Gastroesophageal sphincter (tissue), 4 donors: ENCODE measurements around the gene ZCWPW1. TPM values are rescaled to one million over a fixed set of nuclear protein-coding genes. Genes with fewer than 3 reads are reported as not detected.

Source experiments
- ATAC-seq: fragments of 150-250 bp; one replicate; pipeline ENCODE4 v1.9.1; 2016; ENCODE audit warnings: mild to moderate bottlenecking, moderate library complexity
- H3K27ac ChIP-seq, 4 donors: fragments of 200-600 bp; sonication (generic) in 3 of 4; 1 replicate in 3 of 4; 2 replicates in 1 of 4; pipeline ENCODE4 v1.5.1; 2016 to 2019
- H3K27me3 ChIP-seq: fragments of 200-600 bp; sonication (generic); one replicate; pipeline ENCODE4 v1.5.1; 2019
- H3K36me3 ChIP-seq, 2 donors: fragments of 200-600 bp; sonication (generic); one replicate each; pipeline ENCODE4 v1.5.1; 2019; ENCODE audit warnings: control low read depth in 1 of 2
- H3K4me1 ChIP-seq, 3 donors: fragments of 200-600 bp; sonication (generic); 1 replicate in 2 of 3; 2 replicates in 1 of 3; pipeline ENCODE4 v1.5.1; 2016 to 2019; ENCODE audit warnings: control low read depth in 2 of 3
- H3K4me3 ChIP-seq, 2 donors: fragments of 200-600 bp; sonication (generic); one replicate each; pipeline ENCODE4 v1.5.1; 2019; ENCODE audit warnings: mild to moderate bottlenecking in 1 of 2, moderate library complexity in 1 of 2
- H3K9me3 ChIP-seq, 3 donors: fragments of 200-600 bp; sonication (generic); one replicate each; pipeline ENCODE4 v1.5.1; 2017 to 2019; ENCODE audit warnings: control low read depth in 2 of 3
- EP300 ChIP-seq: sonication (generic); formaldehyde crosslinking; IDR thresholded peaks from one replicate; pipeline ENCODE4 v1.6.1; 2017; ENCODE audit warnings: antibody characterized with exemption, mild to moderate bottlenecking
- POLR2A ChIP-seq, 2 donors: fragments of 450-650 bp; IDR thresholded peaks; one replicate each; pipeline ENCODE4 v1.6.1; 2017; ENCODE audit warnings: antibody characterized with exemption in 2 of 2, mild to moderate bottlenecking in 2 of 2, moderate library complexity in 1 of 2
- POLR2AphosphoS5 ChIP-seq: sonication (generic); formaldehyde crosslinking; IDR thresholded peaks from one replicate; pipeline ENCODE4 v1.6.1; 2017; ENCODE audit warnings: antibody characterized with exemption
- WGBS, 2 donors: methylation state at CpG; one replicate each; pipeline ENCODE4 v1.1.5; 2018; ENCODE audit warnings: low coverage in 1 of 2; 5-methylcytosine and 5-hydroxymethylcytosine counted together
- total RNA-seq, 4 donors: library from RNA; depleted of rRNA; stranded (reverse); fragments of >200 nt; gene quantifications; one replicate each; pipeline ENCODE4 v1.1.0, GENCODE V29; 2016
- TF ChIP-seq, protein P1 (sequence below), 4 experiments: fragments of 200-600 bp in 2 of 4; fragments of 450-650 bp in 2 of 4; sonication (generic) in 1 of 4; IDR thresholded peaks; one replicate each; pipeline ENCODE4 v1.5.1; 2017 to 2019; ENCODE audit warnings: antibody characterized with exemption in 4 of 4, mild to moderate bottlenecking in 2 of 4, moderate library complexity in 2 of 4

Gene ZCWPW1
- total RNA-seq, 4 donors from 2014 or later: 4.9 to 8.2 (median 5.8) TPM

DNA sequence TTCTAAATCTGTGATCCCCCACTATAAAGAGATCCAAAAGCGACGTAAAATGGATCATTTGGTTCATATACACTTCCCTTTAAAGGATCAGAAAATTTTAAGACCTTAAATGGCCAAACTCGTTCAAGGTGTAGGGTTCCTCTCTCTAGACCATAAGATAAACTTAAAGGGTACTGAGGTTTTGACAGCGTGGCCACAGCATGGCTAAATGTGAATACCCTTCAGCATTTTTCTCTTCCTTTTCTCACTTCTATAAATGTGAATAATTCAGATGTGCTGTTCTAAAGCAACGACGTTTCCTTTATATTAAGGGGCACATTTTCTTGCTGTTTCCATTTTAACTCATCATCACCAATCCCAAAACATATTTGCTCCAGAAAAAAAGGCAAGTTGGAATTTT, 5.2 kb downstream of the ZCWPW1 start:
- Histone ChIP-seq H3K27me3 (no peaks in the 10 kb centered on the region), H3K4me1 (peaks cover 0 to 7% (median 0%) of the 10 kb centered on the region in 3 donors), H3K9me3 (no peaks in the 10 kb centered on the region), H3K27ac (no peak overlapping the region), H3K4me3 (no peak overlapping the region), H3K36me3 (peaks cover 0 to 16% of the 10 kb centered on the region in 2 donors)
- WGBS, 2 donors: 71 to 96% methylated on average over 6 of the region's 6 CpGs
- ATAC-seq: no peak
- TF ChIP-seq, protein P1, sequence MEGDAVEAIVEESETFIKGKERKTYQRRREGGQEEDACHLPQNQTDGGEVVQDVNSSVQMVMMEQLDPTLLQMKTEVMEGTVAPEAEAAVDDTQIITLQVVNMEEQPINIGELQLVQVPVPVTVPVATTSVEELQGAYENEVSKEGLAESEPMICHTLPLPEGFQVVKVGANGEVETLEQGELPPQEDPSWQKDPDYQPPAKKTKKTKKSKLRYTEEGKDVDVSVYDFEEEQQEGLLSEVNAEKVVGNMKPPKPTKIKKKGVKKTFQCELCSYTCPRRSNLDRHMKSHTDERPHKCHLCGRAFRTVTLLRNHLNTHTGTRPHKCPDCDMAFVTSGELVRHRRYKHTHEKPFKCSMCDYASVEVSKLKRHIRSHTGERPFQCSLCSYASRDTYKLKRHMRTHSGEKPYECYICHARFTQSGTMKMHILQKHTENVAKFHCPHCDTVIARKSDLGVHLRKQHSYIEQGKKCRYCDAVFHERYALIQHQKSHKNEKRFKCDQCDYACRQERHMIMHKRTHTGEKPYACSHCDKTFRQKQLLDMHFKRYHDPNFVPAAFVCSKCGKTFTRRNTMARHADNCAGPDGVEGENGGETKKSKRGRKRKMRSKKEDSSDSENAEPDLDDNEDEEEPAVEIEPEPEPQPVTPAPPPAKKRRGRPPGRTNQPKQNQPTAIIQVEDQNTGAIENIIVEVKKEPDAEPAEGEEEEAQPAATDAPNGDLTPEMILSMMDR (IDR thresholded peaks at IDR 0.05): no peak
- TF ChIP-seq EP300: no peak
- no peak for TF ChIP-seq POLR2A (IDR thresholded peaks at IDR 0.05)
- TF ChIP-seq POLR2AphosphoS5: no peak

DNA sequence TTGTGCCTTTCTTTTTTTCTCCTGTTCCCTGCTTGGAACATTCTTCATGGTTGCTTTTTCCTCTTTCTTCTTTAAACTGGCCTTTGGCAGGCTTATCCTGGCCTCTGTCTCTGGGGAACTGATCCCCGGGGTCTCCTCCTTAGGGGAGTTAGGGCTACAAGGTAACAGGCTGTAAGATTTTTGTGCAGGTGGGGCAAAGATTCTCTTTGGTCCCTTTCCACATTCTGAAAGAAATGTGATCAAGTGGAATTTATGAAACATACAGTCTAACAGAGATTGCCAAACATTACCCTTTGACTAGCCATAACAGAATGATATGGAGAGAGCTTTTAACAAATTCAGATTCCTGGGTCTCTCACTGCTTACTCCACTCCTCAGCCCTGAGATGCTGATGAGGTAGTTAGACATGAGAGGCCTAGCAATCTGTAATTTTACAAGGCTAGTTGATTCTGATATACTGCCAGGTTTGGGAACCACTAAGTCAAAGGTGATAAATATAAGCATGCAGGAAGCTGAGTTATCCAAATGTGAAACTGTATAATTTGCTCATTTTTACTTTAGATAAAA, 8.8 kb downstream of the ZCWPW1 start:
- no peak for TF ChIP-seq EP300
- no peak for TF ChIP-seq POLR2AphosphoS5
- TF ChIP-seq, protein P1 (IDR thresholded peaks at IDR 0.05): no peak
- TF ChIP-seq POLR2A (IDR thresholded peaks at IDR 0.05): no peak
- Histone ChIP-seq H3K4me1 (no peaks in the 10 kb centered on the region), H3K36me3 (peaks cover 0 to 29% of the 10 kb centered on the region in 2 donors), H3K9me3 (no peaks in the 10 kb centered on the region), H3K27ac (no peak overlapping the region), H3K4me3 (no peak overlapping the region), H3K27me3 (no peaks in the 10 kb centered on the region)
- WGBS, 2 donors: 54% methylated on average over 1 of the region's 1 CpG; no CpG with 5 or more reads in 1 of the 2 donors
- ATAC-seq: no peak

DNA sequence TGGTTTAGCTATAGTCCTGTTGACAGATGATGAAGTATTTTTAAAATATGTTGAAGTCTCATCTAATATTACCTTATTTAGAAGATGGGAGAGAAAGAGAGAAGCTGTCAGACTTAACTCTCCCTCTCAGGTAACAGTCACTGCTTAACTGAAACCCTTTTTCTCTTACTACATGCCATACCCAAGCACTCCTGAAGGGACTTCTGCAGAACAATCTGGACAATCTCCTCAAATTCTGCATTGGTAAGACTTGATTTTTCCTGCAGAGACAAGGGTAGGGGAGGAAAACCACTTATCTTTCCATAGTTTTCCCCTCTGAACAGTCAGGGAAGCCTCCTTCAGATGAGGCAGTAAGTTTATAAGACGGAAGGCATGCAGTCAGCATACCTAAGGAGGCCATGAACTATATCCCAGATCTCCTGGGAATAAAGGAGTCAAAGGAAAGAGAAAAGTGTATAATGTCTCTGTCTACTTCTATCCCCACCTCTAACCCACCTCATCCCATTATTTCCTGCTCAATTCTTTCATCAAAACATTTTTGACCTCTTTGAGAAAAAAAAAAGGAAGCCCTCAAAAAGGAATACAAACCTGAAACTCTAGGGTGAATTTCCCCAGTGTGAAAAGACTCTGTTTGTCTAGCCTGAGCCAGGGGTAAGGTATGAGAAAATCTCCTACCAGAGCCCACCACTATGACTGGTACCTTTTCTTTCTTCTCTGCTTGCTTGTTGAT, 9.4 kb downstream of the ZCWPW1 start:
- Histone ChIP-seq H3K36me3 (peaks cover 0 to 25% of the 10 kb centered on the region in 2 donors), H3K27ac (no peak overlapping the region), H3K4me1 (no peaks in the 10 kb centered on the region), H3K4me3 (no peak overlapping the region), H3K9me3 (no peaks in the 10 kb centered on the region), H3K27me3 (no peaks in the 10 kb centered on the region)
- ATAC-seq: no peak
- WGBS, 2 donors: no CpG with 5 or more reads among the region's 1 CpG
- TF ChIP-seq, protein P1 (IDR thresholded peaks at IDR 0.05): no peak
- TF ChIP-seq POLR2AphosphoS5: no peak
- TF ChIP-seq EP300: no peak
- no peak for TF ChIP-seq POLR2A (IDR thresholded peaks at IDR 0.05)

DNA sequence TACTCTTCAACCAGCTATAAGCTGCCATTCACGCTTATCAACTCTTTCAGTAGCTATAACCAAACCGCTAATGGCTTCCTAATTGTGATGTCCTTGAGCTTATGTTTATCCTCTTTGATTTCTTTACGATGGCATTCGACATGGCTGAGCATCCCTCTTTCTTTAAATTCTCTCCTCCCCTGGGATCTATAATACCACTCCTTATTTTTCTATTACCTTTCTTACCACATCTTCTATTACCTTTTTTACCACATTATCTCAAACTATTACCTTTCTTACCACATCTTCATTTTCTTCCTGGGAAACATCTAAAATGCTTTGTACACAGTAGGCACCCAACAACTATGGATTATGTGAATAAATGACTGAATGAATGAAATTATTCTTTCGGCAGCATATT, 13.1 kb downstream of the ZCWPW1 start:
- no peak for TF ChIP-seq POLR2A (IDR thresholded peaks at IDR 0.05)
- no peak for TF ChIP-seq EP300
- TF ChIP-seq, protein P1 (IDR thresholded peaks at IDR 0.05): no peak
- TF ChIP-seq POLR2AphosphoS5: no peak
- Histone ChIP-seq H3K4me3 (no peak overlapping the region), H3K27me3 (no peaks in the 10 kb centered on the region), H3K4me1 (no peaks in the 10 kb centered on the region), H3K36me3 (peaks cover 0 to 13% of the 10 kb centered on the region in 2 donors), H3K27ac (no peak overlapping the region), H3K9me3 (no peaks in the 10 kb centered on the region)
- no peak for ATAC-seq
- 86% methylated on average over 4 to 5 of the region's 5 CpGs for WGBS, 2 donors

DNA sequence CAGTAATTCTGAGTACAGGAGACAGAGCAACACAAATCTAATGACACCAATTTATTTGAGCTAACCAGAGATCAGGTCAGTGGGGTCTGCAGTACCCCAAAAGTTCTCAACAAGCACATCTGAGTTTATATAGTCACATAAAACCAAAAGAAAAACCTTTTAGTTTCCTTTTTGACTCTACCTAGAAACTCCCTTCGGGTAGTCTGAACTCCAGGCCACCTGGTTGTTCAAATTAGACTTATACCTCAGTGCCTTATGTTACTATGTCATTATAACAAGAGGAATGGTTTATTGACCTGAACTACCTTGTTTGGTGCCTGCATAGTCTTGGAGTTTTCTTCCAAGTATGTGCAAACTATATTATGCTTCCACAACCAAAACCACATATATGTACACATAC, 14.6 kb downstream of the ZCWPW1 start:
- Histone ChIP-seq H3K27ac (no peak overlapping the region), H3K36me3 (peaks cover 0 to 13% of the 10 kb centered on the region in 2 donors), H3K9me3 (no peaks in the 10 kb centered on the region), H3K27me3 (no peaks in the 10 kb centered on the region), H3K4me3 (no peak overlapping the region), H3K4me1 (no peaks in the 10 kb centered on the region)
- WGBS, 2 donors: 70 to 100% methylated on average over 1 of the region's 1 CpG
- no peak for TF ChIP-seq POLR2AphosphoS5
- no peak for TF ChIP-seq POLR2A (IDR thresholded peaks at IDR 0.05)
- no peak for TF ChIP-seq EP300
- TF ChIP-seq, protein P1 (IDR thresholded peaks at IDR 0.05): no peak
- ATAC-seq: no peak
